Embryonic facial prominence (tissue), 1 donor: ENCODE results near the gene INAFM2.

Experiments used
- DNase-seq: peaks from one replicate; pipeline ENCODE4 v3.0.0-alpha.2; 2016; ENCODE audit errors: extremely low spot score

INAFM2 gene

DNA sequence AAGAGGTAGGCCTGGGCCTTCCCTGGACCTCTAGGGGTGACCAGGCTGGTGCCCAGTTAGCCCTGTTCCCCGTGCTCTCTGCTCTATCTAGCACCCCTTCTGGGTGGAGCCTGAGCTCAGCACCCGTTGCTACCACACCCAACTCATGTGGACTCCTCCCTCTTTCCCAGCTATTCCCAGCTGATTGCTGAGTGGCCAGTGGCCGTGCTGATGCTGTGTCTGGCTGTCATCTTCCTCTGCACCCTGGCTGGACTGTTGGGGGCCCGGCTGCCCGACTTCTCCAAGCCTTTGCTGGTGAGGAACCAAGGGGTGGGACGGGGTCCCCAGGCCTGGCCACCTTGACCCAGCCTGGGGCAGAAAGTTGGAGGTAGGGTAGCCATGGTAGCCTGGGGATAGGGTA is 40.8 kb downstream of the INAFM2 start:
- DNase-seq, result no peak

GRCh38 chr15:40365016-40365415 is 41.5 kb downstream of the INAFM2 start:
- no peak for DNase-seq

GRCh38 chr15:40365624-40366456 is 42.3 kb downstream of the INAFM2 start:
- no peak for DNase-seq

- no peak for DNase-seq
Observed at GRCh38 chr15:40366457-40367370, 43.2 kb downstream of the INAFM2 start.

DNA sequence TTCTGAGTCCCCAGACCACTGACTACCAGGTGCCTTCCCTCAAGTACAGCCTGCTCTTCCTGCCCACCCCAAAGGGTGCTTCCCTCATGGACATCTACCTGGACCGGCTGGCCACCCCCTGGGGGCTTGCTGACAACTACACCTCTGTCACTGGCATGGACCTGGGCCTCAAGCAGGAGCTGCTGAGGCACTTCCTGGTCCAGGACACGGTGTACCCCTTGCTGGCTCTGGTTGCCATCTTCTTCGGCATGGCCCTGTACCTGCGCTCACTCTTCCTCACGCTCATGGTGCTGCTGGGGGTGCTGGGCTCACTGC is 43.8 kb downstream of the INAFM2 start:
- DNase-seq, result no peak

- DNase-seq, result peak; percentile 49
Observed at GRCh38 chr15:40367686-40368611, 44.5 kb downstream of the INAFM2 start.

DNA sequence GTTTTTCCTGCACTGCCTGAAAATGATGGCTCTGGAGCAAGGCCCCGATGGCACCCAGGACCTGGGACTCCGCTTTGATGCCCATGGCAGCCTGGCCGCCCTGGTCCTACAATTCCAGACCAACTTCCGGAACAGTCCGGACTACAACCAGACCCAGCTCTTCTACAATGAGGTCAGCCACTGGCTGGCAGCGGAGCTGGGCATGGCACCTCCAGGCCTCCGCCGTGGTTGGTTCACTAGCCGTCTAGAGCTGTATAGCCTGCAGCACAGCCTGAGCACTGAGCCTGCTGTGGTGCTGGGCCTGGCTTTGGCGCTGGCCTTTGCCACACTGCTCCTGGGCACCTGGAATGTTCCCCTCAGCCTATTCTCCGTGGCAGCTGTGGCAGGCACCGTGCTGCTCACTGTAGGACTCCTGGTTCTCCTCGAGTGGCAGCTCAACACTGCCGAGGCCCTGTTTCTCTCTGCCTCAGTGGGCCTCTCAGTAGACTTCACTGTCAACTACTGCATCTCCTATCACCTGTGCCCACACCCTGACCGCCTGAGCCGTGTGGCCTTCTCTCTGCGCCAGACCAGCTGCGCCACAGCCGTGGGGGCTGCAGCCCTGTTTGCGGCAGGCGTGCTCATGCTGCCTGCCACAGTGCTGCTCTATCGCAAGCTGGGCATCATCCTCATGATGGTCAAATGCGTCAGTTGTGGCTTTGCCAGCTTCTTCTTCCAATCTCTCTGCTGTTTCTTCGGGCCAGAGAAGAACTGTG is 45.4 kb downstream of the INAFM2 start:
- no peak for DNase-seq

GRCh38 chr15:40369474-40369869 is 46.0 kb downstream of the INAFM2 start:
- DNase-seq, result no peak

- no peak for DNase-seq
Observed at GRCh38 chr15:40369971-40370370, 46.5 kb downstream of the INAFM2 start.

GRCh38 chr15:40372981-40373380 is 49.5 kb downstream of the INAFM2 start:
- no peak for DNase-seq
